GM04503 (cell line): Measurements from ENCODE around the gene GPHA2.

Experiments
- DNase-seq: peaks from one replicate; pipeline ENCODE4 v3.0.0-alpha.2; 2012; ENCODE audit warnings: low read depth

Gene GPHA2

GRCh38 chr11:64910451-64911093, 25.1 kb downstream of the GPHA2 start:
- no peak for DNase-seq

GRCh38 chr11:64909653-64910343, 25.9 kb downstream of the GPHA2 start:
- DNase-seq = no peak

GRCh38 chr11:64908766-64909165, 26.9 kb downstream of the GPHA2 start:
- no peak for DNase-seq

- no peak for DNase-seq
These were observed 29.4 kb downstream of the GPHA2 start for GRCh38 chr11:64906314-64906635.

- DNase-seq = no peak
These were observed 30.0 kb downstream of the GPHA2 start for GRCh38 chr11:64905516-64906313.

GRCh38 chr11:64903291-64903833, 32.3 kb downstream of the GPHA2 start:
- no peak for DNase-seq

- DNase-seq = no peak
These were observed 33.4 kb downstream of the GPHA2 start for GRCh38 chr11:64902102-64902900.

- DNase-seq = no peak
These were observed 34.9 kb downstream of the GPHA2 start for GRCh38 chr11:64900774-64901173.

GRCh38 chr11:64900263-64900678, 35.4 kb downstream of the GPHA2 start:
- no peak for DNase-seq

- DNase-seq = no peak
These were observed 37.2 kb downstream of the GPHA2 start for GRCh38 chr11:64898541-64898940.

- DNase-seq = no peak
These were observed 37.6 kb downstream of the GPHA2 start for GRCh38 chr11:64898076-64898445.

- no peak for DNase-seq
These were observed 38.2 kb downstream of the GPHA2 start for GRCh38 chr11:64897381-64898075.

GRCh38 chr11:64896448-64897022, 39.2 kb downstream of the GPHA2 start:
- DNase-seq = no peak

- DNase-seq = no peak
These were observed 40.8 kb downstream of the GPHA2 start for GRCh38 chr11:64894812-64895452.

GRCh38 chr11:64894070-64894811, 41.5 kb downstream of the GPHA2 start:
- no peak for DNase-seq

GRCh38 chr11:64893194-64894069, 42.3 kb downstream of the GPHA2 start:
- DNase-seq = no peak

- DNase-seq = no peak
These were observed 42.9 kb downstream of the GPHA2 start for GRCh38 chr11:64892838-64893193.

- no peak for DNase-seq
These were observed 43.3 kb downstream of the GPHA2 start for GRCh38 chr11:64892411-64892831.

- DNase-seq = no peak
These were observed 43.8 kb downstream of the GPHA2 start for GRCh38 chr11:64891880-64892279.
